ENCODE results near the gene TNFRSF19. TPM values are rescaled to one million over a fixed set of nuclear protein-coding genes. Genes with fewer than 3 reads are reported as not detected.

Gene TNFRSF19
- total and polyA plus RNA-seq, 12 donors = 17.8 to 49.6 (median 30.6) TPM

DNA sequence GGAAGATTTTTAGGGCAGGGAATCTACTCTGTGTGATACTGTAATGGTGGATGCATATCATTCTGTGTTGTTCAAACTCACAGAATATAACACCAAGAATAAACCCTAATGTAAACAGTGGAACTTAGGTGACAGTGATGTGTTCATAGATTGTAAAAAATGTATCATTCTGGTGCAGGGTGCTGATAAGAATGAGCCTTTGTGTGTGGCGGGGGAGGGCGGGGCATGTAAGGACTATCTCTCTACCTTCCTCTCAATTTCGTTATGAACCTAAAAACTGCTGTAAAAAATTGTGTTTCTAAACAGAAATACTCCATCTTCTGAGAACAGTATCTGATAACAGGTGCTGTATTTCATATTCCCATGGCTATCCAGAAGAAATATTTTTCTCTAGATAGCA lies 35.6 kb downstream of the TNFRSF19 start:
- Histone ChIP-seq H3K4me3 (no peak overlapping the region), H3K9me3 (no peaks in the 10 kb centered on the region), H3K36me3 (peaks cover 0 to 23% (median 0%) of the 10 kb centered on the region in 9 donors), H3K4me1 (peaks cover 0 to 34% (median 32%) of the 10 kb centered on the region in 9 donors), H3K27ac (no peak overlapping the region), H3K27me3 (no peaks in the 10 kb centered on the region)
- no peak for DNase-seq
- TF ChIP-seq, protein P1, sequence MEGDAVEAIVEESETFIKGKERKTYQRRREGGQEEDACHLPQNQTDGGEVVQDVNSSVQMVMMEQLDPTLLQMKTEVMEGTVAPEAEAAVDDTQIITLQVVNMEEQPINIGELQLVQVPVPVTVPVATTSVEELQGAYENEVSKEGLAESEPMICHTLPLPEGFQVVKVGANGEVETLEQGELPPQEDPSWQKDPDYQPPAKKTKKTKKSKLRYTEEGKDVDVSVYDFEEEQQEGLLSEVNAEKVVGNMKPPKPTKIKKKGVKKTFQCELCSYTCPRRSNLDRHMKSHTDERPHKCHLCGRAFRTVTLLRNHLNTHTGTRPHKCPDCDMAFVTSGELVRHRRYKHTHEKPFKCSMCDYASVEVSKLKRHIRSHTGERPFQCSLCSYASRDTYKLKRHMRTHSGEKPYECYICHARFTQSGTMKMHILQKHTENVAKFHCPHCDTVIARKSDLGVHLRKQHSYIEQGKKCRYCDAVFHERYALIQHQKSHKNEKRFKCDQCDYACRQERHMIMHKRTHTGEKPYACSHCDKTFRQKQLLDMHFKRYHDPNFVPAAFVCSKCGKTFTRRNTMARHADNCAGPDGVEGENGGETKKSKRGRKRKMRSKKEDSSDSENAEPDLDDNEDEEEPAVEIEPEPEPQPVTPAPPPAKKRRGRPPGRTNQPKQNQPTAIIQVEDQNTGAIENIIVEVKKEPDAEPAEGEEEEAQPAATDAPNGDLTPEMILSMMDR (IDR thresholded peaks at IDR 0.05) = no peak
- WGBS, 2 donors = 85 to 95% methylated on average over 3 of the region's 3 CpGs
- intact Hi-C loops (cut with DNase I) = no loop called here
- ATAC-seq = no peak

DNA sequence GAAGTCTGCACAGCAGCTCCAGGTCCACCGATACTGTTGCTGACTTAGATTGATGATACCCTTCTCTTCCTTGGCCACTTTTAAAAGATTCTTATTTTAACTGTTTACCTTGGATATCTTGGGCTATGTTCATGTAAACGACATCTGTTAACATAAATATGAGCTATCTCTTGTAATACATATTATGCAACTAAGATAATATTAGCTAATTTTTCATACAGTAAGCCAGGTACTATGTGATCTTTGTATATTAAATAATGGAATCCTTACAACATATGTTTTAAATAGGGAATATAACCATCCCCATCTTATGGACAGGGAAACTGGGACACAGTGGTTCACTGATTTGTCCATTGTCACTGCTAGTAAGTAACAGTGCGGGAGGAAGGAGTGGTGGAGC lies 37.9 kb downstream of the TNFRSF19 start:
- TF ChIP-seq, protein P1 (IDR thresholded peaks at IDR 0.05) = no peak
- no peaks in the 10 kb centered on the region for H3K9me3 ChIP-seq
- peak overlapping the region in 8 of 10 donors; percentile 0 to 85 (median 60) for H3K27ac ChIP-seq
- peaks cover 0 to 46% (median 40%) of the 10 kb centered on the region in 9 donors for H3K4me1 ChIP-seq
- peak overlapping the region in 1 of 10 donors; percentile 6 for H3K4me3 ChIP-seq
- DNase-seq (no peak), ATAC-seq (peak in 1 of 8 donors; percentile 25)
- H3K36me3 ChIP-seq = peaks cover 0 to 8% (median 0%) of the 10 kb centered on the region in 9 donors
- 70 to 78% methylated on average over 3 of the region's 3 CpGs for WGBS, 2 donors
- intact Hi-C loops (cut with DNase I) = no loop called here
- H3K27me3 ChIP-seq = no peaks in the 10 kb centered on the region

DNA sequence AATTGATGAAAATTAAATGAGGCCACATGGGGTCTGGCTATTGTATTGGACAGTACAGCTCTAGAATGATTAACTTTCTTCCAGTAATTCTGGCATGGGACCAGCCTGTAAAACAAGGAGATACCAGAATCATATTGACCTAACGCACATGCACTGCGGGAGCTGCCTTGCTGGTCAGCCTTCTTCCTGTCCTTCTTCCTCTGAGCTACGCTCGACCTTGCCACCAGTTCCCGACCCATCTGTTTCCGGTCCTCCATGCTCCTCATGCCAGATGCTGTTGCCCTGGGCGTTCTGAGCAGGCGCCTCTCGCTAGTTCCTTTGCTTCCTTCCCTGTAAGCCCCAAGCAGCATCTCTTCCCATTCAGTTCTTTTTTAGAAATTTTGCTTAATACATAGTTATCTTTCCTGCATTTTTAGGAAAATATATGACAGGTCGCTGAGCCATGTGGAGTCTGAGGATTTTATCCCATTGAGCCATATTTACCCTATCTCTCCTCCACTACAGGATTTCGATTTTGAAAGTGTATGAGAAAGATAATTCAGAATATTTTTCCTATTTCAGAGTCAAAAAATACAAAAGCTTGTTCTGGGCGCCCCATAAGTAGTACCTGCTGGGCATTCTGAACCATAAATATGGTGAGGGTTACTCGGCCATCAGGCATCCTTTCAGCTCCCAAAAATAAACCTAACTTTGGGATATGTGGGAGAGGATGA lies 38.6 kb downstream of the TNFRSF19 start:
- Histone ChIP-seq H3K36me3 (peaks cover 0 to 11% (median 0%) of the 10 kb centered on the region in 9 donors), H3K9me3 (no peaks in the 10 kb centered on the region), H3K4me1 (peaks cover 0 to 46% (median 40%) of the 10 kb centered on the region in 9 donors), H3K4me3 (peak overlapping the region in 6 of 10 donors; percentile 6 to 26 (median 18)), H3K27me3 (no peaks in the 10 kb centered on the region), H3K27ac (peak overlapping the region; percentile 0 to 85 (median 55))
- peak; percentile 66 to 79 (median 75) for ATAC-seq
- 40 to 47% methylated on average over 13 of the region's 13 CpGs for WGBS, 2 donors
- intact Hi-C loops (cut with DNase I) = no loop called here
- peak; percentile 52 to 59 for DNase-seq
- TF ChIP-seq, protein P1 (IDR thresholded peaks at IDR 0.05) = no peak

DNA sequence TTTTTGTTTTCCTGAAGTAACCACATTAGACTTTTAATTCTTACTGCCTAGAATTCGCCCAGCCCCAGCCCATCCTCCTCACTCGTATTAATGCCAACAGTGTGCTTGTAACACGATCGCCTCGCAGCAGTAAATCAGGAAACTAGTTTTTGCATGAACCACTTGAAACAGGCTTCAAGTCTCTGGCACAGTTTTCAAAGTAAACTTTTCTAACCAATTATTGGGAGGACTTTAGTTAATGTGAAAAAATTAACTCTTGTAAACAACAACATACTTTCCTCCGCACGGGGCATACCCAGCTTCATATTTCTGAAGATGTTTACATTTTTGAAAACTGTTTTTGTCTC lies 39.2 kb downstream of the TNFRSF19 start:
- H3K27me3 ChIP-seq = no peaks in the 10 kb centered on the region
- intact Hi-C loops (cut with DNase I) = no loop called here
- peak overlapping the region in 6 of 10 donors; percentile 6 to 26 (median 18) for H3K4me3 ChIP-seq

More for the DNA sequence above, 39.2 kb downstream of the TNFRSF19 start:
- ATAC-seq (peak in 7 of 8 donors; percentile 39 to 77 (median 69)), DNase-seq (peak in 1 of 2 donors; percentile 40)
- Histone ChIP-seq H3K9me3 (no peaks in the 10 kb centered on the region), H3K27ac (peak overlapping the region; percentile 0 to 85 (median 55)), H3K4me1 (peaks cover 0 to 46% (median 40%) of the 10 kb centered on the region in 9 donors), H3K36me3 (peaks cover 0 to 17% (median 0%) of the 10 kb centered on the region in 9 donors)
- 23 to 44% methylated on average over 7 of the region's 7 CpGs for WGBS, 2 donors
- TF ChIP-seq, protein P1 (IDR thresholded peaks at IDR 0.05) = no peak
